Loucy (cell line): Measurements from ENCODE around the gene CTAG2.

Source experiments
- H2AFZ ChIP-seq: fragments of 200-600 bp; sonication (generic); 2 replicates; pipeline ENCODE4 v1.6.0; 2016; ENCODE audit warnings: antibody characterized with exemption, mild to moderate bottlenecking, low read length, moderate library complexity
- H3F3A ChIP-seq: fragments of 200-600 bp; 2 replicates; pipeline ENCODE4 v1.6.0; 2016; ENCODE audit warnings: antibody characterized with exemption, low read depth, mild to moderate bottlenecking
- H3K27me3 ChIP-seq: fragments of 200-600 bp; sonication (generic); 2 replicates; pipeline ENCODE4 v1.6.1; 2014; ENCODE audit warnings: low read length, mild to moderate bottlenecking; ENCODE audit not compliant: insufficient read depth, poor library complexity, severe bottlenecking
- H3K36me3 ChIP-seq: fragments of 200-600 bp; sonication (generic); 2 replicates; pipeline ENCODE4 v1.6.1; 2016; ENCODE audit warnings: low read length; ENCODE audit not compliant: insufficient read depth
- H3K4me1 ChIP-seq: fragments of 200-600 bp; sonication (generic); 2 replicates; pipeline ENCODE4 v1.5.1; 2014; ENCODE audit warnings: low read length, mild to moderate bottlenecking; ENCODE audit not compliant: insufficient read depth, poor library complexity, severe bottlenecking
- H3K4me2 ChIP-seq: fragments of 200-600 bp; sonication (generic); 2 replicates; pipeline ENCODE4 v1.6.0; 2014; ENCODE audit warnings: antibody characterized with exemption, low read length, low read depth, mild to moderate bottlenecking; ENCODE audit not compliant: poor library complexity, severe bottlenecking
- H3K4me3 ChIP-seq: fragments of 200-600 bp; sonication (generic); 2 replicates; pipeline ENCODE4 v1.5.1; 2014; ENCODE audit warnings: low read length, mild to moderate bottlenecking, mixed read lengths; ENCODE audit not compliant: poor library complexity, severe bottlenecking
- H3K79me2 ChIP-seq: fragments of 200-600 bp; sonication (generic); 2 replicates; pipeline ENCODE4 v1.6.1; 2014; ENCODE audit warnings: low read length; ENCODE audit not compliant: insufficient read depth
- H3K9ac ChIP-seq: fragments of 200-600 bp; sonication (generic); 2 replicates; pipeline ENCODE4 v1.6.0; 2014; ENCODE audit warnings: mild to moderate bottlenecking, low read depth, low read length, moderate library complexity; ENCODE audit not compliant: poor library complexity, severe bottlenecking
- H3K9me2 ChIP-seq: fragments of 200-600 bp; sonication (generic); replicated peaks from 2 replicates; pipeline ENCODE4 v1.6.1; 2016; ENCODE audit warnings: low read depth, low read length, mixed read lengths
- H3K9me3 ChIP-seq: fragments of 200-600 bp; sonication (generic); 2 replicates; pipeline ENCODE4 v1.6.1; 2014; ENCODE audit warnings: mild to moderate bottlenecking, antibody characterized with exemption, low read length, low read depth; ENCODE audit not compliant: insufficient read depth
- H4K20me1 ChIP-seq: fragments of 200-600 bp; sonication (generic); 2 replicates; pipeline ENCODE4 v1.6.0; 2014; ENCODE audit warnings: antibody characterized with exemption, low read length, mild to moderate bottlenecking; ENCODE audit not compliant: insufficient read depth, poor library complexity, severe bottlenecking
- EZH2phosphoT487 ChIP-seq: fragments of 200-600 bp; IDR thresholded peaks from 2 replicates; pipeline ENCODE4 v1.6.1; 2018; ENCODE audit warnings: antibody characterized with exemption, mild to moderate bottlenecking, moderate library complexity, borderline replicate concordance
- TF ChIP-seq, protein P1 (sequence below): fragments of 200-600 bp; sonication (generic); conservative IDR thresholded peaks from 2 replicates; pipeline ENCODE4 v1.5.1; 2014; ENCODE audit warnings: mild to moderate bottlenecking, antibody characterized with exemption, low read length

Gene CTAG2

DNA sequence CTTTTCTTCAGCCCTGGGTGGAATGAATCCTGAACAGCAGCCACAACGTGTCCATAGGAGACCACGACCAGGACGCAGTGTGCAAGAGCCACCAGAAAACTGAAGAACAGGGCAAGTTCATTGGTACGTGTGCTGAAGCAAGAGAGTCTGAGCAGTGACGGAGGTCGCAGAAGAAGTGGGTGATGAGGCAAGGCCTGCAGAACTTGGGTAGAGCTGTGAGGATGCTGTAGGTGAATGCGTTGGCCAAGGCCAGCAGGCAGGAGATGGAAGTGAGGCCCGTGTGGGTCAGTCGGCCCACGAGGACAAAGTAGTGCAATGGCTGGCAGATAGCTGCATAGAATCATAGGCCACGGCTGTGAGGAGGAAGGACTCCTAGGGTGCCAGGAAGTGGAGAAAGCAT lies 5.6 kb upstream of the CTAG2 start:
- Histone ChIP-seq H3K9ac (no peak overlapping the region), H3K4me1 (peaks cover 5% of the 10 kb centered on the region), H4K20me1 (no peaks in the 10 kb centered on the region), H3K4me2 (no peak overlapping the region), H3K27me3 (no peaks in the 10 kb centered on the region), H3K4me3 (no peak overlapping the region), H3F3A (no peaks in the 10 kb centered on the region), H3K36me3 (no peaks in the 10 kb centered on the region), H3K9me3 (peaks cover 10% of the 10 kb centered on the region; the same call in 1 of the 2 replicates), H3K9me2 (no peaks in the 10 kb centered on the region), H2AFZ (no peak overlapping the region), H3K79me2 (no peaks in the 10 kb centered on the region)
- TF ChIP-seq, protein P1, sequence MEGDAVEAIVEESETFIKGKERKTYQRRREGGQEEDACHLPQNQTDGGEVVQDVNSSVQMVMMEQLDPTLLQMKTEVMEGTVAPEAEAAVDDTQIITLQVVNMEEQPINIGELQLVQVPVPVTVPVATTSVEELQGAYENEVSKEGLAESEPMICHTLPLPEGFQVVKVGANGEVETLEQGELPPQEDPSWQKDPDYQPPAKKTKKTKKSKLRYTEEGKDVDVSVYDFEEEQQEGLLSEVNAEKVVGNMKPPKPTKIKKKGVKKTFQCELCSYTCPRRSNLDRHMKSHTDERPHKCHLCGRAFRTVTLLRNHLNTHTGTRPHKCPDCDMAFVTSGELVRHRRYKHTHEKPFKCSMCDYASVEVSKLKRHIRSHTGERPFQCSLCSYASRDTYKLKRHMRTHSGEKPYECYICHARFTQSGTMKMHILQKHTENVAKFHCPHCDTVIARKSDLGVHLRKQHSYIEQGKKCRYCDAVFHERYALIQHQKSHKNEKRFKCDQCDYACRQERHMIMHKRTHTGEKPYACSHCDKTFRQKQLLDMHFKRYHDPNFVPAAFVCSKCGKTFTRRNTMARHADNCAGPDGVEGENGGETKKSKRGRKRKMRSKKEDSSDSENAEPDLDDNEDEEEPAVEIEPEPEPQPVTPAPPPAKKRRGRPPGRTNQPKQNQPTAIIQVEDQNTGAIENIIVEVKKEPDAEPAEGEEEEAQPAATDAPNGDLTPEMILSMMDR: no peak
- no peak for TF ChIP-seq EZH2phosphoT487

DNA sequence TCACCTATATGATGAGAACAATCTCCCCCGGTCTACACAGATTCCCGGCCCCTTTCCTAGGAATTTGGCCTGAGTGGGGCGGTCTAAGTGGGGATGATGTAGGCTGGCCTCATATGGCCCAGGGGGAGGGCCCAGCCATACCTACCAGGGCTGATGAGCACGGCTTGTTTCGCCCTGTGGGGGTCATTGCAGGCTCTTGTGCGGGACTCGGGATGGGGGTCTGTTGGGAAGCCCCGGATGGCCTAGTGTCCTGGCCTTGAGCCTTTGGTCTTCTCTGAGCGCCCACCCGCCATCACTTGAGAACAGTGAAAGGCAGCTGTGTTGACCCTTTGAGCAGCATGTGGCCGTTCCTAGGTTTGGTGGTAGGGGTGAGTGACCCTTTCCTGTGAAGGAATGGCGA lies 4.8 kb upstream of the CTAG2 start:
- Histone ChIP-seq H4K20me1 (no peaks in the 10 kb centered on the region), H3K4me2 (no peak overlapping the region), H2AFZ (no peak overlapping the region), H3K4me1 (peaks cover 5% of the 10 kb centered on the region), H3F3A (no peaks in the 10 kb centered on the region), H3K9me2 (no peaks in the 10 kb centered on the region), H3K79me2 (no peaks in the 10 kb centered on the region), H3K9me3 (peaks cover 3% of the 10 kb centered on the region; the same call in 1 of the 2 replicates), H3K4me3 (no peak overlapping the region), H3K9ac (no peak overlapping the region), H3K36me3 (no peaks in the 10 kb centered on the region), H3K27me3 (no peaks in the 10 kb centered on the region)
- TF ChIP-seq EZH2phosphoT487: no peak
- TF ChIP-seq, protein P1: no peak

DNA sequence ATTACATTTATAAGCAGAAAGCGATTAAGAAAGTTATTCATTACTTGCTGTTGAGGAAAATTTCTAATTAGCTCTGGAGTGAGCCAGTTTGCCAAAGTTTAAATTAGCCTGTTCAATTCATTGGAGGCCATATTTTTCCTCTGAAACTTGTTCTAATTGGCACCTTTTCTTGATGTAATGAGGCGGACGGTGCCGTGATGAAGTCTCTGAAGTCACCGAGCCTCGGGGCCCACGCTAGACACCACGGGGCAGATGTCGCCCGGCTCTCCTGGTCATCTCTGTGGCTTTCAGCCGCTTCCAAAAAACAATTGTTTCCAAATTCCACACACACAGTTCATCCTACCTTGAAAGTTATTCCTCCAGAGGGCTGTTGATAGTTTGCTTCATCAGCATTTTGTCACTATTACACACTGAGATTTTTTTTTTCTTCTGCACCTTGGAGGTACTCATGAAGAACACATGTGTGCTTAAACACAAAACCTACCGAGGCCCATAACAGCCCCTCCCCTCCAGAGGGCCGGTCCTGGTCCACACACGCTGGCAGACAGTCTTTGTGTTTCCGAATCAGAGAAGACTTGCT lies 3.9 kb upstream of the CTAG2 start:
- H3K4me2 ChIP-seq: no peak overlapping the region
- H3K79me2 ChIP-seq: no peaks in the 10 kb centered on the region
- peaks cover 5% of the 10 kb centered on the region for H3K4me1 ChIP-seq
- no peak overlapping the region for H3K9ac ChIP-seq
- H2AFZ ChIP-seq: no peak overlapping the region
- H3K27me3 ChIP-seq: no peaks in the 10 kb centered on the region
- H3K9me3 ChIP-seq: no peaks in the 10 kb centered on the region
- no peaks in the 10 kb centered on the region for H4K20me1 ChIP-seq
- no peaks in the 10 kb centered on the region for H3F3A ChIP-seq
- TF ChIP-seq, protein P1: no peak
- H3K9me2 ChIP-seq: no peaks in the 10 kb centered on the region
- H3K36me3 ChIP-seq: no peaks in the 10 kb centered on the region
- no peak overlapping the region for H3K4me3 ChIP-seq
